Endothelial cell of umbilical vein (primary cell): Measurements from ENCODE around the gene IL1RL2. TPM values are rescaled to one million over a fixed set of nuclear protein-coding genes. Genes with fewer than 3 reads are reported as not detected.
A peak's percentile ranks its signal among the peaks of the same experiment; 100 is the strongest.

ENCODE experiments used
- BruUV-seq: library from RNA; stranded (reverse); fragments of 400-500 nt; replicated peaks from 2 replicates; lab custom pipeline; 2021; lab: Mats Ljungman, UMichigan
- CTCF ChIA-PET: fragments of 300-600, 350-600 bp; sonication (Branson Sonifier 250); formaldehyde crosslinking; loops from one replicate; lab custom pipeline; 2021; ENCODE audit warnings: antibody characterized with exemption, inconsistent platforms; lab: Charles Lee
- POLR2A ChIA-PET: fragments of 300-600, 350-600 bp; sonication (Branson Sonifier 250); formaldehyde crosslinking; loops from one replicate; lab custom pipeline; 2021; ENCODE audit warnings: antibody characterized with exemption, inconsistent platforms; lab: Charles Lee
- DNase-seq: peaks from one replicate; pipeline ENCODE4 v3.0.0-alpha.2; 2011; ENCODE audit warnings: low read depth, low spot score
- FAIRE-seq: peaks from 2 replicates; lab custom pipeline; 2011; peaks lifted over from hg19 to GRCh38; lab: Jason Lieb, UNC
- H2AFZ ChIP-seq: 2 replicates; pipeline ENCODE4 v1.6.0; 2012; ENCODE audit warnings: low read depth, low read length, control low read depth, inconsistent platforms
- H3K27ac ChIP-seq: 2 replicates; pipeline ENCODE4 v1.5.1; 2011; ENCODE audit warnings: low read depth, mild to moderate bottlenecking, control low read depth, low read length, moderate library complexity; ENCODE audit not compliant: insufficient read depth
- H3K27me3 ChIP-seq, 2 experiments: 2 replicates each; pipeline versions ENCODE4 v1.6.0 to v1.6.1; 2011; ENCODE audit warnings: low read length in 2 of 2, mixed read lengths in 1 of 2; ENCODE audit not compliant: control insufficient read depth in 2 of 2, insufficient read depth in 2 of 2
- H3K36me3 ChIP-seq, 2 experiments: 2 replicates in 1 of 2; 3 replicates in 1 of 2; pipeline ENCODE4 v1.5.1; 2011; ENCODE audit warnings: low read length in 2 of 2, mild to moderate bottlenecking in 1 of 2, moderate library complexity in 1 of 2; ENCODE audit not compliant: control insufficient read depth in 2 of 2, insufficient read depth in 2 of 2; ENCODE audit errors: extremely low read depth in 1 of 2
- H3K4me1 ChIP-seq: 3 replicates; pipeline ENCODE4 v1.5.1; 2011; ENCODE audit warnings: mild to moderate bottlenecking, low read length; ENCODE audit not compliant: control insufficient read depth, insufficient read depth; ENCODE audit errors: extremely low read depth
- H3K4me2 ChIP-seq: 2 replicates; pipeline ENCODE4 v1.6.1; 2011; ENCODE audit warnings: low read length, control low read depth, mixed read lengths; ENCODE audit not compliant: insufficient read depth
- H3K4me3 ChIP-seq, 3 experiments: fragments of 200-600 bp in 1 of 3; sonication (generic), shearing (Covaris generic) in 1 of 3; replicated peaks in 1 of 3; 2 replicates each; pipeline ENCODE4 v1.5.1; 2011 to 2016; ENCODE audit warnings: control low read depth in 3 of 3, low read length in 3 of 3, mild to moderate bottlenecking in 2 of 3, inconsistent platforms in 1 of 3, low read depth in 1 of 3, moderate library complexity in 1 of 3; ENCODE audit not compliant: insufficient read depth in 1 of 3
- H3K79me2 ChIP-seq: 2 replicates; pipeline ENCODE4 v1.6.0; 2012; ENCODE audit warnings: low read length, inconsistent platforms; ENCODE audit not compliant: control insufficient read depth, insufficient read depth
- H3K9ac ChIP-seq: replicated peaks from 2 replicates; pipeline ENCODE3; 2011; ENCODE audit warnings: low read length, control low read depth; ENCODE audit not compliant: insufficient read depth; ENCODE audit errors: extremely low read depth
- H3K9me1 ChIP-seq: replicated peaks from 3 replicates; pipeline ENCODE4 v1.6.0; 2011; ENCODE audit warnings: mild to moderate bottlenecking, low read length; ENCODE audit not compliant: control insufficient read depth, insufficient read depth; ENCODE audit errors: extremely low read depth
- H3K9me3 ChIP-seq: replicated peaks from 2 replicates; pipeline ENCODE4 v1.5.1; 2012; ENCODE audit warnings: low read length, inconsistent platforms; ENCODE audit not compliant: control insufficient read depth, insufficient read depth
- H4K20me1 ChIP-seq: replicated peaks from 2 replicates; pipeline ENCODE3; 2011; ENCODE audit warnings: mild to moderate bottlenecking, low read length; ENCODE audit not compliant: control insufficient read depth, insufficient read depth; ENCODE audit errors: extremely low read depth
- CTCF ChIP-seq, 2 donors: IDR thresholded peaks; 1 replicate in 1 of 2; 2 replicates in 1 of 2; pipeline ENCODE4 v1.5.1; 2011; ENCODE audit warnings: low read length in 2 of 2, mild to moderate bottlenecking in 2 of 2, moderate library complexity in 2 of 2, control low read depth in 1 of 2, inconsistent platforms in 1 of 2, low read depth in 1 of 2; ENCODE audit not compliant: insufficient read depth in 1 of 2; ENCODE audit errors: extremely low read depth in 1 of 2
- EZH2 ChIP-seq: IDR thresholded peaks from 2 replicates; pipeline ENCODE4 v1.6.1; 2012; ENCODE audit warnings: borderline replicate concordance, low read depth, mild to moderate bottlenecking, moderate library complexity, low read length, inconsistent platforms; ENCODE audit not compliant: severe bottlenecking
- FOS ChIP-seq: IDR thresholded peaks from 2 replicates; pipeline ENCODE4 v1.6.1; 2011; ENCODE audit warnings: mild to moderate bottlenecking, low read length, moderate library complexity, borderline replicate concordance; ENCODE audit not compliant: insufficient read depth
- GATA2 ChIP-seq: IDR thresholded peaks from 2 replicates; pipeline ENCODE4 v1.7.0; 2011; ENCODE audit warnings: low read depth, mild to moderate bottlenecking, moderate library complexity, mixed read lengths, low read length; ENCODE audit not compliant: insufficient read length, insufficient read depth
- JUN ChIP-seq: IDR thresholded peaks from 2 replicates; pipeline ENCODE4 v1.6.1; 2011; ENCODE audit warnings: borderline replicate concordance, low read depth; ENCODE audit not compliant: insufficient read length, insufficient read depth
- MAX ChIP-seq: IDR thresholded peaks from 2 replicates; pipeline ENCODE4 v1.6.1; 2011; ENCODE audit not compliant: insufficient read depth, insufficient read length
- MYC ChIP-seq: IDR thresholded peaks from one replicate; pipeline ENCODE4 v1.6.1; 2011; ENCODE audit warnings: mild to moderate bottlenecking, low read depth, low read length
- POLR2A ChIP-seq: IDR thresholded peaks from 2 replicates; pipeline ENCODE4 v1.6.1; 2012; ENCODE audit warnings: low read depth, mild to moderate bottlenecking, control low read depth, low read length
- POLR2AphosphoS5 ChIP-seq: IDR thresholded peaks from 2 replicates; pipeline ENCODE4 v1.6.1; 2012; ENCODE audit warnings: low read depth, mild to moderate bottlenecking, control low read depth, low read length, moderate library complexity; ENCODE audit not compliant: insufficient read depth
- dilution Hi-C: fragments of 300-500 bp; cut with MboI; formaldehyde crosslinking; loops from one replicate; pipeline ENCODE4 v1.15.0; 2019; ENCODE audit warnings: low sequenced_read_pairs; ENCODE audit not compliant: extremely low pct_ligation_motif_present
- intact Hi-C: fragments of 100-400 bp; cut with micrococcal nuclease; formaldehyde crosslinking; loops from one replicate; pipeline ENCODE4 v1.10.0; 2022
- polyA plus RNA-seq, 4 experiments: library from polyadenylated mRNA; depleted of rRNA in 3 of 4; stranded (reverse) in 3 of 4; unstranded in 1 of 4; fragments of >200 nt; gene quantifications; 2 replicates each; pipeline versions ENCODE4 v1.2.1 to v1.2.3, GENCODE V29; 2011 to 2012; ENCODE audit warnings: missing spikeins in 1 of 4
- total RNA-seq: library from RNA; stranded (reverse); gene quantifications from 2 replicates; pipeline ENCODE4 v1.2.3, GENCODE V29; 2021

Gene IL1RL2
- total and polyA plus RNA-seq, 2 donors (not counting 3 experiments of a cell fraction or from before 2014, with no cell fraction given), result 0.11 TPM; not detected in 1

GRCh38 chr2:102273619-102274211, 86.9 kb downstream of the IL1RL2 start:
- H3K4me2 ChIP-seq, result no peak overlapping the region
- CTCF ChIA-PET, result interaction anchor here (0.8 to 3.2 kb wide), 6 partner anchors 8 to 169 kb away, joined by 3 to 19 read pairs (median 8); no protein-coding TSS in a partner anchor
- peak; percentile 74 for DNase-seq

GRCh38 chr2:102276549-102277201, 89.9 kb downstream of the IL1RL2 start:
- Histone ChIP-seq H3K4me2 (no peak overlapping the region), H3K27ac (no peak overlapping the region), H3K9me3 (no peaks in the 10 kb centered on the region), H3K4me3 (no peak overlapping the region), H2AFZ (no peak overlapping the region), H3K9me1 (no peaks in the 10 kb centered on the region), H4K20me1 (no peaks in the 10 kb centered on the region), H3K79me2 (no peaks in the 10 kb centered on the region), H3K4me1 (peaks cover 7% of the 10 kb centered on the region), H3K27me3 (peaks cover 0 to 2% of the 10 kb centered on the region in 2 experiments), H3K36me3 (no peaks in the 10 kb centered on the region), H3K9ac (no peak overlapping the region)
- FAIRE-seq (peak; percentile 15), DNase-seq (no peak)
- TF ChIP-seq GATA2 (no peak), MAX (no peak), FOS (no peak), EZH2 (no peak), CTCF (IDR thresholded peaks at IDR 0.05; ENCODE audit: extremely low read depth in 1 of 2, insufficient read depth in 1 of 2, low read depth in 1 of 2, low read length in 2 of 2) (no peak), MYC (no peak), POLR2AphosphoS5 (no peak), POLR2A (no peak), JUN (no peak)
- dilution Hi-C loops, result no loop called here
- ChIA-PET POLR2A (no interaction called here), CTCF (interaction anchor here (1.1 to 1.4 kb wide), 3 partner anchors 9 to 36 kb away, joined by 3 to 4 read pairs (median 3); no protein-coding TSS in a partner anchor)
- no TSS peak for BruUV-seq
- intact Hi-C loops, result no loop called here

More at GRCh38 chr2:102273619-102274211, 86.9 kb downstream of the IL1RL2 start:
- Histone ChIP-seq H3K27ac (peak overlapping the region; percentile 26), H4K20me1 (no peaks in the 10 kb centered on the region), H3K9me3 (no peaks in the 10 kb centered on the region), H3K27me3 (peaks cover 0 to 2% of the 10 kb centered on the region in 2 experiments), H3K4me1 (peaks cover 7% of the 10 kb centered on the region), H3K9ac (peak overlapping the region; percentile 14), H3K79me2 (no peaks in the 10 kb centered on the region), H3K36me3 (no peaks in the 10 kb centered on the region), H3K9me1 (no peaks in the 10 kb centered on the region), H3K4me3 (no peak overlapping the region), H2AFZ (peak overlapping the region; percentile 69)
- TF ChIP-seq JUN (no peak), GATA2 (peak; percentile 65)
- POLR2A ChIA-PET, result no interaction called here
- intact Hi-C loops, result loop anchor here (2.0 kb wide), 1 partner anchor 31 kb away; no protein-coding TSS in a partner anchor
- BruUV-seq, result no TSS peak
- FAIRE-seq, result peak; percentile 68
- dilution Hi-C loops, result no loop called here
